ENCODE data around the gene ZBTB20.

DNA sequence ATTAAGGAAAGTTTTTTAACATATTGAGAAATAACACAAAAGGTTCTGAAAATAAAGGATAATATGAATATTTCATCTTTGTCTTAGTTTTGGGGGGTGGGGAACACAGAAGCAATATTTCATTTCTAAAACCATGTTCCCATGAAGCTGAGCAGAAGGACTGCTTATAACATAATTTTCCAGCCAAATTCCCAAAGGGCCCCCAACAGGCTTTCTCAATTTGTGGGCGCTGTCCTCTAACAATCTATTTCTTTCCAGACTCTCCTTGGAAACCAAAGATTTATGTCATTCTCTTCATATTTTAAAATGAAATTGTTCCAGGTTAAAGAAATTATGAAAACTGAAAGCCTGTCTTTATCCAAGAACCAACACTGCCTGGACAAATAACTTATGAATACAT lies 273.5 kb downstream of the ZBTB20 start:
- TF ChIP-seq RFX5 (IDR thresholded peaks at IDR 0.05; ENCODE audit: low read depth, low read length) = no peak
- no peak for TF ChIP-seq NFIC (IDR thresholded peaks at IDR 0.05; ENCODE audit: low read depth, low read length)
- TF ChIP-seq, protein P1, sequence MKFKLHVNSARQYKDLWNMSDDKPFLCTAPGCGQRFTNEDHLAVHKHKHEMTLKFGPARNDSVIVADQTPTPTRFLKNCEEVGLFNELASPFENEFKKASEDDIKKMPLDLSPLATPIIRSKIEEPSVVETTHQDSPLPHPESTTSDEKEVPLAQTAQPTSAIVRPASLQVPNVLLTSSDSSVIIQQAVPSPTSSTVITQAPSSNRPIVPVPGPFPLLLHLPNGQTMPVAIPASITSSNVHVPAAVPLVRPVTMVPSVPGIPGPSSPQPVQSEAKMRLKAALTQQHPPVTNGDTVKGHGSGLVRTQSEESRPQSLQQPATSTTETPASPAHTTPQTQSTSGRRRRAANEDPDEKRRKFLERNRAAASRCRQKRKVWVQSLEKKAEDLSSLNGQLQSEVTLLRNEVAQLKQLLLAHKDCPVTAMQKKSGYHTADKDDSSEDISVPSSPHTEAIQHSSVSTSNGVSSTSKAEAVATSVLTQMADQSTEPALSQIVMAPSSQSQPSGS (IDR thresholded peaks at IDR 0.05; ENCODE audit: low read length) = no peak
- TF ChIP-seq, protein P2, sequence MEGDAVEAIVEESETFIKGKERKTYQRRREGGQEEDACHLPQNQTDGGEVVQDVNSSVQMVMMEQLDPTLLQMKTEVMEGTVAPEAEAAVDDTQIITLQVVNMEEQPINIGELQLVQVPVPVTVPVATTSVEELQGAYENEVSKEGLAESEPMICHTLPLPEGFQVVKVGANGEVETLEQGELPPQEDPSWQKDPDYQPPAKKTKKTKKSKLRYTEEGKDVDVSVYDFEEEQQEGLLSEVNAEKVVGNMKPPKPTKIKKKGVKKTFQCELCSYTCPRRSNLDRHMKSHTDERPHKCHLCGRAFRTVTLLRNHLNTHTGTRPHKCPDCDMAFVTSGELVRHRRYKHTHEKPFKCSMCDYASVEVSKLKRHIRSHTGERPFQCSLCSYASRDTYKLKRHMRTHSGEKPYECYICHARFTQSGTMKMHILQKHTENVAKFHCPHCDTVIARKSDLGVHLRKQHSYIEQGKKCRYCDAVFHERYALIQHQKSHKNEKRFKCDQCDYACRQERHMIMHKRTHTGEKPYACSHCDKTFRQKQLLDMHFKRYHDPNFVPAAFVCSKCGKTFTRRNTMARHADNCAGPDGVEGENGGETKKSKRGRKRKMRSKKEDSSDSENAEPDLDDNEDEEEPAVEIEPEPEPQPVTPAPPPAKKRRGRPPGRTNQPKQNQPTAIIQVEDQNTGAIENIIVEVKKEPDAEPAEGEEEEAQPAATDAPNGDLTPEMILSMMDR (IDR thresholded peaks at IDR 0.05 in 2 of 3, conservative IDR thresholded peaks at IDR 0.05 in 1 of 3; ENCODE audit: control insufficient read depth in 2 of 3, extremely low read depth in 1 of 3, insufficient read depth in 1 of 3, low read depth in 3 of 3, low read length in 3 of 3) = no peak
- TF ChIP-seq POLR2A (IDR thresholded peaks at IDR 0.05; ENCODE audit: low read depth, low read length) = no peak
- TF ChIP-seq EP300 (IDR thresholded peaks at IDR 0.05; ENCODE audit: borderline replicate concordance in 1 of 2, control insufficient read depth in 1 of 2, low read depth in 2 of 2, low read length in 2 of 2) = no peak
- TF ChIP-seq GABPA (IDR thresholded peaks at IDR 0.05; ENCODE audit: low read depth) = no peak
- TF ChIP-seq, protein P3, sequence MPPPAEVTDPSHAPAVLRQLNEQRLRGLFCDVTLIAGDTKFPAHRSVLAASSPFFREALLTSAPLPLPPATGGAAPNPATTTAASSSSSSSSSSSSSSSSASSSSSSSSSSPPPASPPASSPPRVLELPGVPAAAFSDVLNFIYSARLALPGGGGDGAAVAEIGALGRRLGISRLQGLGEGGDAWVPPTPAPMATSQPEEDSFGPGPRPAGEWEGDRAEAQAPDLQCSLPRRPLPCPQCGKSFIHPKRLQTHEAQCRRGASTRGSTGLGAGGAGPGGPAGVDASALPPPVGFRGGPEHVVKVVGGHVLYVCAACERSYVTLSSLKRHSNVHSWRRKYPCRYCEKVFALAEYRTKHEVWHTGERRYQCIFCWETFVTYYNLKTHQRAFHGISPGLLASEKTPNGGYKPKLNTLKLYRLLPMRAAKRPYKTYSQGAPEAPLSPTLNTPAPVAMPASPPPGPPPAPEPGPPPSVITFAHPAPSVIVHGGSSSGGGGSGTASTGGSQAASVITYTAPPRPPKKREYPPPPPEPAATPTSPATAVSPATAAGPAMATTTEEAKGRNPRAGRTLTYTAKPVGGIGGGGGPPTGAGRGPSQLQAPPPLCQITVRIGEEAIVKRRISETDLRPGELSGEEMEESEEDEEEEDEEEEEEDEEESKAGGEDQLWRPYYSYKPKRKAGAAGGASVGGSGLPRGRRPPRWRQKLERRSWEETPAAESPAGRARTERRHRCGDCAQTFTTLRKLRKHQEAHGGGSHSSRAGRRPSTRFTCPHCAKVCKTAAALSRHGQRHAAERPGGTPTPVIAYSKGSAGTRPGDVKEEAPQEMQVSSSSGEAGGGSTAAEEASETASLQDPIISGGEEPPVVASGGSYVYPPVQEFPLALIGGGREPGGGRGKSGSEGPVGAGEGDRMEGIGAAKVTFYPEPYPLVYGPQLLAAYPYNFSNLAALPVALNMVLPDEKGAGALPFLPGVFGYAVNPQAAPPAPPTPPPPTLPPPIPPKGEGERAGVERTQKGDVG (CRISPR knock-in tag; IDR thresholded peaks at IDR 0.05) = no peak
- TF ChIP-seq JUNB (IDR thresholded peaks at IDR 0.05) = no peak
- TF ChIP-seq RAD21 (IDR thresholded peaks at IDR 0.05; ENCODE audit: insufficient read depth, low read depth, low read length) = no peak
- TF ChIP-seq CBX5 (IDR thresholded peaks at IDR 0.05; ENCODE audit: low read depth) = no peak
